HG03520 (cell line): ENCODE results near the gene PC.

Experiments used
- ATAC-seq: cut with Tn5 transposase; IDR thresholded peaks from one replicate; pipeline ENCODE4 v1.9.1; 2021; ENCODE audit warnings: mild to moderate bottlenecking, moderate library complexity; ENCODE audit not compliant: unreplicated experiment

Gene PC

DNA sequence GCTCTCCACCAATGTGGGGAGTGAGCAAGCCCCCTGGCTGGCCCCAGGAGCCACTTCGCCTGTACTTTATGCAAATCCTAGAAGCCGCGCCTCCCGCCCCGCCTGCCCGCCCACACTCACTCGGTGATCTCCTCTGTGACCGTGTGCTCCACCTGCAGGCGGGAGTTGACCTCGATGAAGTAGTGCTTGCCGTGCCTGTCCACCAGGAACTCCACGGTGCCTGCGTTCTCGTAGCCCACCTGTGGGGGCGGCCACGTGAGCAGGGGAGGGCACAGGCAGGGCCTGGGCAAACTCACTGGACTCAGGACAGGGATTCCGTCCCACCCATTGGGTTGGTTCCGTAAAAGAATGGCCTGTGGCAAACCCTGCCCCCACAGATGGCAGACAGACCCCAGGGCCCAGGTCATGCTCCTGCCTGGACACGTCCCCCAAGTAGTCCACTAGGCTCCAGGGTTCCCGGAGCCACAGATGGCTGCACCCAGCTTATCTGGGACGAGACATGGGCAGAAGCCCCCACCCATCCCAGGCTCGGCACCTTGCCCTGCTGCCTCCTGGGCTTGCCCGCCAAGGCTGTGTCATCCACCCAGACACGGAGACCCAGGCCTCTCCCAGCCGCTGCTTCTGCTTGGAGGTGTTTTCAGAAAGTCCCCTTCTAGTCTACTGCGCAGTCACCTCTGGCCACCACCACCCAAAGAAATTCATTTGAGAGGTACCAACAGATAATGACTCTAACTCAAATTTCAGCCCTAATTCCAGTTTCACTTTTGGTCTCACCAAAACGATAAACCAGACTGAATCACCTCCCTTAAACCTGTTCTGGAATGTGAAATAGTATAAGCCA is 89.2 kb downstream of the PC start:
- ATAC-seq = peak; percentile 74

DNA sequence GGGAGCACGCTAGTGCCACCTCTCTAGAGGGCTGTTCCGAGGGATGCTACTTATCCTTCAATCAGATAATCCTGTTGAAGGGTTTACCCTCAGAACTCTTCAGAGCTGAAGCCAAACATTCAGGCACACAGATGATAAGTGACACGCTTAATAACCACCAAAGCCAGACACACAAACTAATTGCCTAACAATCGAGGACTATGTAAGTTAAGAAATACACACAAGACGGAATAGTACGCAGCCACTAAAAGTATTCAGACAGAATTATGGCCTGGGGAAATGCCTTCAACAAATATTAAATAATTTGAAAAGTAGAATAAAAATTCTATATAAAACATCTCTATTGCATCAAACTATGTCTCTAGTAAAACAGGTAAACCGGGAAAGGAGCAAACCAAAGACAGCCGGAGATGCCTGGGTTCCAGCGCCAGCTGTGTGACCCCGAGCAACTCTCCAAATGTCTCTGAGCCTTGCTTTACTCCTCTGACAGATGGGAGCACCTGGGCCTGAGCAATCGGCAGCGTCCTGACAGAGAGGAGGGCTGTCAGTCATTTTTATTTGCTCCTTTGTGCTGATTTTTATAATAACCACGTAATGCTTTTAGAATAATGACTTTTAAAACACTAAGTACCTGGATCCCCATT is 90.0 kb downstream of the PC start:
- no peak for ATAC-seq

DNA sequence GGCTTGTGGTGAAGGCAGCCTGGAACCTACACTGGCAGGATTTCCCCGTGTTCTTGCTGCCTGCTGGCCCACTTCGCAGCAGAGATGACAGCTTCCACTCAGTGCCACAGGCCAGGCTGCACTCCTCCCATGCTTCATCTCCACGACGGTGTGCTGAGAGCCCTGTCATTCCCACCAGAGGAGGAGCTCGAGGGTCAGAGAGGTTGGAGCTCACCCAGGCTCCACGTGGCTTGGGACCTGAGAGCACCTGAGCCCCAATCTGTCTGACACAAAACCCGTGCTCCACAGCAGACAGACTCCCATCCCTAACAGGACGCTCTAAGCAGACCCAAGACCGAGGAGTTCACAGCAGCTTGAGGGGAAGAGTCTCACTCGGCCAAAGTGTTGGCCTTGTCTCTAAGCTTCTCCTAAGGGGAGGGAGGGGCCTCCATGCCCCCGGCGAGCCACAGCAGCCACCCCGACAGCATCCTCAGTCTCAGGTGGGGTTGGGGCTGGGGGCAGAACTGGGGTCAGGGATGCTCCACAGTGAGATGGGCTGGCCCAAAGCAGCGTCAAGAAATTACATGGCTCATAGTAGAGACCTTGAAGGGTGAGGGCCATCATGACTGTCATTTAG is 90.7 kb downstream of the PC start:
- no peak for ATAC-seq

DNA sequence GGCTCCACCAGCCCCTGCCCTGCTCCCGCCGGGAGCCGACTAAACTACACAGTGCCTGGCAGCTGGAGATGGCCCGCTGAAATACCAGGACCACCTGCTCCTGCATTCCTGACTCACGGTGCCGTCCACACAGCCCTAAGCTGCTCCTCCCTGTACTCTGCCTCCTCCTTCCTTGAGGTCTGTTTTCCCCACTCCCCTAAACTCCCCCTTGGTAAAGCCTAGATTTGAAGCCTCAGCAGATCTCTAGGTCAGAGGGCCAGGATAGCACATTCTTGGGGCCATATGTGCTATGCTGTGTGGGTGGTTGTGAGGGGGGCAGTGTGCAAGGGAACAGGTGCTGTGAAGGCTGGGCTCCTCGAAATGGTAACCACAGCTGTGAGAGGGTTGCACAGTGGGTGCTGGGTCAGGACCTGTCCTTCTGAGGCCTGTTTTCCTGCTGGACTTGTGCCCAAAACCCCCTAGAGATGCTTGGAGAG is 91.6 kb downstream of the PC start:
- no peak for ATAC-seq

DNA sequence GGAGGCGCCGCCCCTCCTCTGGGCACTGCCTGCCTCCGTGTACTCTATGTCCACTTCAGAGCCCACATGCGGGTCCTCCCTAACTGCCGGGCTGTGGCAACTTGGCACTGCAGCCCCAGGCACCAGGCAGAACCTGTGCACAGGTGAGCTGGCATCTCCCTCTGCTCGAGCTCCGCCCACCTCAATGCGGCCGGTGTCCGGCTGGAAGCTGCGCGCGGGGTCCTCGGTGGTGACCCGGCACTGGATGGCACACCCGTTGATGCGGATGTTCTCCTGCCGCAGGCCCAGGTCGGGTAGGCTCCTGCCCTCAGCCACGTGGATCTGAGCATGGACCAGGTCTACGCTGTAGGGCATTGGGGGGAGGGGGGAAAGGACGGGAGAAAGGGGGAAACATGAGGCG is 92.2 kb downstream of the PC start:
- ATAC-seq = no peak

- ATAC-seq = no peak
Observed at GRCh38 chr11:66864924-66865697, 93.1 kb downstream of the PC start.

DNA sequence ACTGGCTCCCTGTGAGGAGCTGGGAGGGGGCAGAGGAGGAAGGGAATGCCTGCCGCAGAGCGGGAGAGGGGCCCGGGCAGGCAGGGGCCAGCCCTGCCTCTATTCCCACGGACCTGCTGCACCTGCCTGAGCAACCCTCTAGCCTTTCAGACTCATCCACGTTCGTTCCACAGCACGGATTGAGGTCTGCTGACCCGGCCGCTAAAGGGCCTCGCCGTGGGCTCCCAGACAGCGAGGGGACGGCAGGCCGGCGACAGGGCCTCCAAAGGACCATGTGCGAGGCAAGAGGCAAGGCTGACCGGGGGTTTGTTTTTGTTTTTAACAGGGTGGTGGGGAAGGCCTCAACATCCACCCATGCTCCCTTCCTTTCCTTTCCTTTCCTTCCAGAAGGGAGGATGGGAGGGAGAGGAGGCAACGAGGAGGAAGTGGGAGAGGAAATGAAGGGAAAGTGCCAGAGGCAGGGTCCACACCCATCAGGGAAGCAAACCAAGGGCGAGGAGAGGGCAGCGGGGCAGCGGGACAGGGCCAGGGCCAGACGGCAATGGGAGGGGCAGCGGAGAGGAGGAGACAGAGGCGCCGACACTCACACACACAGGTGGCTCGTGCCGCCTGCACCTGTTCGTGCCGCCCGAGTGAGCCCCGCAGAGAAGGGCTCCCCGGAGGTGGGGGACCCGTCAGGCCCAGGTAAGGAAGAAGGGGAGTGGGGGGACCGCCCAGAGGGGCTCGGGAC is 93.8 kb downstream of the PC start:
- ATAC-seq = no peak

GRCh38 chr11:66863428-66864125 is 94.6 kb downstream of the PC start:
- no peak for ATAC-seq

DNA sequence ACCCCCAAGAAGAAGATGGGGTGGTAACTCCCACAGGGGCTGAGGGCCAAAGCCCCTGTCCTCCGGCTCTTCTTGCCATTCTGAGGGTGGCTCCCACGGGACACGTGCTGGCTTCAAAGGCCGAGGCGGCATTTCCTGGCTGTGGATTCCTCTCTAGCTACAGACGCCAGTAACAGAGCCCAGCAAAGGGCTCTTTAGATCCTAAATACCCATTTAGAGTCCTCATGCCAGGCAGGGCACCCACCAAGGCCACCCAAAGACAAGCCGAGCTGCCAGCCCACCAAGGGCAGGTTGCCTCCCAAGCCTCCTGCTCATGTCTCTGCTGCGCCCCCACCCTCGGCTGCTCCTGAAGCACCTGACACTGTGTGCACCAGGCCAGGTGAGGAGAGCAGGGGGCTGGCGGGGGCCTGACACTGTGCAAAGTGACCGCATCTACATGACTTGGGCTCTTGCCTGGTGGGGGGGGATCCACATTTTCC is 95.6 kb downstream of the PC start:
- ATAC-seq = no peak

DNA sequence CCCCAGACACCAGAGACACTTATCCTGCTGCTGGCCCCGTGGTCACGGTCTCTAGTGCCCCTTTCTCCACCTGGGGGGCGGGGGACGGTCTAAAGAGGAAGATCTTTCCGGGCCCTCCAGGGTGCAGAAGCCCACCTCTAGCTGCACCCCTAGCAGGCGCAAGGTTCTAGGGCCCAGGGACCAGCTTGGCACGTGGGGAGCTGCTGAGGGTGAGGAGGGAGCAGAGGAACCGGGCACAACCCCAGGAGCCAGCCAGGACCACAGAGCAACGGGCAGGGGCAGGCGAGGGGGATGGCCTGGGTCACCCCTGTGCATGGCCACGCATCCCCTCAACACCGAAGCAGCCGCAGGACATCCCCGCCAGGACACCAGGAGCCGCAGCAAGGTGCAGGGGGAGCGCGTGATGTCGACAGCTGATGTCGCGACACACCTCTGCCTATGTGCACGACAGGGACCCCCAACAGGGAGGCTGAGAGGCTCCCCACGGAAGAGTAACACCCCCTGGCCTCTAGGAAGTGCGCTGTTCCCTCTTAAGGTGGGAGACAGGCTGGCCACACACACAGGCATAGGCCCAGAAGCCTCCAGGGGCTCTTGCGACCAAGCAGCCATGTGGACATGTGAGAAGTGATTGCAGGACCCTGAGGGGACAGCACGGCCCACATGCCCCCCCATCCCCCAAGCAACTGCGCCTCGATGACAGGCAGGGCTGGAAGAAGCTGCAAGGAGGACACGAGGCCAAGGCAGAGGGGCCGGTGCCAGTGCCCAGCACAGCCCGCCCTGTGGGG is 96.2 kb downstream of the PC start:
- no peak for ATAC-seq

DNA sequence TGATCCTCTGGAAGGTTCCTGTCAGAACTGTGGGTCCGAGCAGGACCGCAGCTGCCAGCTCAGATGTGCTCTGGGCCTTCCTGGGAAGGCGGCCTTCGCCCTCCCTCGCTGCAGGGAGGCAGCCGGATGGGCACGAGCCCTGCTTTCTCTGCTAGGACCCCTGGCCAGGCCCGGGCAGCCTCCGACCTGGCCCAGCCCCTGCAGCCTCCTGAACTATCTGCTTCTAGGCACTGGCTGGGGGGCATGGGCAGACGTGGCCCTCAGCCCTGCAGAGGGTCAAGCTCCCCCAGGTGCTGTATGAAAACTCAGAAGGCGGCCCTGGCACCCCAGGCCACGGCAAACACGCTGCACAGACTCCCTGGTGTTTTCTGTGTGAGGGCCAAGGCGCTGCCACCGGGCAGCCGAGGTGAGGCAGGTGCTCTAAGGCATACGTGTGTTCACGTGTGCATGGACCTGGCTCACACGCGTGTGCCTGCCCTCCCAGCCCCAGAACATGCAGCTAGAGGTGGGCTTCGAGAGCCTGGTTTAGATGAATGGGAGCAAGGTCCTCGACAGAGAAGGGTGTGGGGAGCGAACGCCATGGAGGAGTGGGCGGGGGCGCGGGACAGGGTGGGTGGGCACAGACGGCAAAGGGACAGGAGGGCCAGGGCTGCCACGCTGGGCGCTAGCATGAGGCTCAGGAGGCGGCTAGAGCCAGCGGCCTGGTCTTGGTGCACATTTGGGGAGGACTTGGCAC is 97.0 kb downstream of the PC start:
- no peak for ATAC-seq

- no peak for ATAC-seq
Observed at GRCh38 chr11:66860449-66860831, 97.7 kb downstream of the PC start.

GRCh38 chr11:66859686-66860448 is 98.3 kb downstream of the PC start:
- ATAC-seq = no peak

DNA sequence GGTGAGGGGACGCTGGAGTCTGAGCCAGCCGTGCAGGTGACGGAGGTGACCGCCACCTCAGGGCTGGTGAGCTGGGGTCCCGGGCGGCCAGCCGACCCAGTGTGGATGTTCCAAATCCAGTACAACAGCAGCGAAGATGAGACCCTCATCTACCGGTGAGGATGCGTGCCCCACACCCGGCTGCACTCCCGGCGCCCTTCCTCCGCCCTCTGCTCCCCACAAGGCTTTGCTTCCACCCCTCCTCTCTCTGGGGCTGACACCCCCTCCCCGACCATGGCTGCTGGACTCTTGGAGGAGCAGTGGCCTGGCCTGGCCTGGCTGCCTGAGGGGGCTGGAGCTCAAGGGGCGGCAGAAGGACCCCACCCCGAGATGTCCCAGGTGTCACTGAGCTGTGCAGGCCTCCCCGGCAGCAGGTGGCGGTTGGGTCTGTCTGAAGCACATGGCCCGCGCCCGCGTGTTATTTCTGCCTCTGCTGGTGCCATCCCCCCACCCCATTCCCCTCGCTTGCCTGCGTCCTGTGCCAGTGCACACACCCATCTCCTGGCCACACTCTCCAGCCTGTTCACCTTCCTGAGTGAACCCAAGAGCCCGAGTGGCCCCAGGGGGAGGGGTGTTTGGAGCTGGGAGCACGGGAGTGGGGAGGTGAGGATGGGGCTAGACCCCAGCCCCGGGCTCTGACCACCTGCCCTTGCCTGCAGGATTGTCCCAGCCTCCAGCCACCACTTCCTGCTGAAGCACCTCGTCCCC is 99.1 kb downstream of the PC start:
- no peak for ATAC-seq

GRCh38 chr11:66858186-66858938 is 99.8 kb downstream of the PC start:
- no peak for ATAC-seq

DNA sequence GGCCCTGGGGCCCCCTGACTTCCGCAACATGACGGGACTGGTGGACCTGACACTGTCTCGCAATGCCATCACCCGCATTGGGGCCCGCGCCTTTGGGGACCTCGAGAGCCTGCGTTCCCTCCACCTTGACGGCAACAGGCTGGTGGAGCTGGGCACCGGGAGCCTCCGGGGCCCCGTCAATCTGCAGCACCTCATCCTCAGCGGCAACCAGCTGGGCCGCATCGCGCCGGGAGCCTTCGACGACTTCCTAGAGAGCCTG is 100.3 kb downstream of the PC start:
- no peak for ATAC-seq
